Measurements from ENCODE around the gene EIF4G3.
"Not testable (repeated sequence)": the region's sequence is repeated elsewhere in the genome, so short reads cannot be mapped to it uniquely, and the experiment has no call there.

EIF4G3 gene

DNA sequence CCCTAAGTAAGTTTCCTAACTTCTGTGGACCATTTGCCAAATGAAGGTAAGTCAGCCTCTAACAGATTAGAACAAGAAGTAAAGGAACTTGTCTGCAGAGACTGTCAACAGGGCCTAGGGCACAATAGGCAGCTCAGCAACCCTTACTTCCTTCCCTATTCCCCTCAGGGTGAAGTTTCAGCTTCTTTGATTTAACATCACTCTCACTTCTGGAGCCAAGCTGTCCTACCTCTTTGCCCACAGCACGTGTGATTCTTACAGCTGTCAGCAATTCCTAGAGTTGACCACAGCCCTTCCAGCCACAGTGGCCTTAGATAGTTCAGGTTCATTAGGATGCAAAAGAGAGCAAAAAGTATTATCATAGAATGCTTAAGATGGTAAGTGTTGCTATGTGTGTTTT, 7.6 kb upstream of the EIF4G3 start:
- ATAC-seq: no peak
- TF ChIP-seq ZFP30 (CRISPR knock-in tag; IDR thresholded peaks at IDR 0.05): no peak
- no peak for TF ChIP-seq OSR1 (CRISPR knock-in tag; IDR thresholded peaks at IDR 0.05)
- no peak for TF ChIP-seq CSRNP3 (CRISPR knock-in tag; IDR thresholded peaks at IDR 0.05)
- no peak for TF ChIP-seq TOX (CRISPR knock-in tag; IDR thresholded peaks at IDR 0.05; ENCODE audit: borderline replicate concordance)
- TF ChIP-seq ZNF8 (CRISPR knock-in tag; IDR thresholded peaks at IDR 0.05): no peak
- TF ChIP-seq ZC3H10 (CRISPR knock-in tag; IDR thresholded peaks at IDR 0.05): no peak
- TF ChIP-seq BACH2 (CRISPR knock-in tag; IDR thresholded peaks at IDR 0.05; ENCODE audit: borderline replicate concordance): no peak
- TF ChIP-seq, protein P1, sequence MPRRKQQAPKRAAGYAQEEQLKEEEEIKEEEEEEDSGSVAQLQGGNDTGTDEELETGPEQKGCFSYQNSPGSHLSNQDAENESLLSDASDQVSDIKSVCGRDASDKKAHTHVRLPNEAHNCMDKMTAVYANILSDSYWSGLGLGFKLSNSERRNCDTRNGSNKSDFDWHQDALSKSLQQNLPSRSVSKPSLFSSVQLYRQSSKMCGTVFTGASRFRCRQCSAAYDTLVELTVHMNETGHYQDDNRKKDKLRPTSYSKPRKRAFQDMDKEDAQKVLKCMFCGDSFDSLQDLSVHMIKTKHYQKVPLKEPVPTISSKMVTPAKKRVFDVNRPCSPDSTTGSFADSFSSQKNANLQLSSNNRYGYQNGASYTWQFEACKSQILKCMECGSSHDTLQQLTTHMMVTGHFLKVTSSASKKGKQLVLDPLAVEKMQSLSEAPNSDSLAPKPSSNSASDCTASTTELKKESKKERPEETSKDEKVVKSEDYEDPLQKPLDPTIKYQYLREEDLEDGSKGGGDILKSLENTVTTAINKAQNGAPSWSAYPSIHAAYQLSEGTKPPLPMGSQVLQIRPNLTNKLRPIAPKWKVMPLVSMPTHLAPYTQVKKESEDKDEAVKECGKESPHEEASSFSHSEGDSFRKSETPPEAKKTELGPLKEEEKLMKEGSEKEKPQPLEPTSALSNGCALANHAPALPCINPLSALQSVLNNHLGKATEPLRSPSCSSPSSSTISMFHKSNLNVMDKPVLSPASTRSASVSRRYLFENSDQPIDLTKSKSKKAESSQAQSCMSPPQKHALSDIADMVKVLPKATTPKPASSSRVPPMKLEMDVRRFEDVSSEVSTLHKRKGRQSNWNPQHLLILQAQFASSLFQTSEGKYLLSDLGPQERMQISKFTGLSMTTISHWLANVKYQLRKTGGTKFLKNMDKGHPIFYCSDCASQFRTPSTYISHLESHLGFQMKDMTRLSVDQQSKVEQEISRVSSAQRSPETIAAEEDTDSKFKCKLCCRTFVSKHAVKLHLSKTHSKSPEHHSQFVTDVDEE (CRISPR knock-in tag; IDR thresholded peaks at IDR 0.05): no peak
- no peak for TF ChIP-seq ZFP3 (CRISPR knock-in tag; IDR thresholded peaks at IDR 0.05)
- TF ChIP-seq, protein P2, sequence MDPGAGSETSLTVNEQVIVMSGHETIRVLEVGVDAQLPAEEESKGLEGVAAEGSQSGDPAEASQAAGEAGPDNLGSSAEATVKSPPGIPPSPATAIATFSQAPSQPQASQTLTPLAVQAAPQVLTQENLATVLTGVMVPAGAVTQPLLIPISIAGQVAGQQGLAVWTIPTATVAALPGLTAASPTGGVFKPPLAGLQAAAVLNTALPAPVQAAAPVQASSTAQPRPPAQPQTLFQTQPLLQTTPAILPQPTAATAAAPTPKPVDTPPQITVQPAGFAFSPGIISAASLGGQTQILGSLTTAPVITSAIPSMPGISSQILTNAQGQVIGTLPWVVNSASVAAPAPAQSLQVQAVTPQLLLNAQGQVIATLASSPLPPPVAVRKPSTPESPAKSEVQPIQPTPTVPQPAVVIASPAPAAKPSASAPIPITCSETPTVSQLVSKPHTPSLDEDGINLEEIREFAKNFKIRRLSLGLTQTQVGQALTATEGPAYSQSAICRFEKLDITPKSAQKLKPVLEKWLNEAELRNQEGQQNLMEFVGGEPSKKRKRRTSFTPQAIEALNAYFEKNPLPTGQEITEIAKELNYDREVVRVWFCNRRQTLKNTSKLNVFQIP (CRISPR knock-in tag; IDR thresholded peaks at IDR 0.05; ENCODE audit: borderline replicate concordance, low read depth): no peak
- TF ChIP-seq PPARA (CRISPR knock-in tag; IDR thresholded peaks at IDR 0.05; ENCODE audit: borderline replicate concordance): no peak
- TF ChIP-seq, protein P3, sequence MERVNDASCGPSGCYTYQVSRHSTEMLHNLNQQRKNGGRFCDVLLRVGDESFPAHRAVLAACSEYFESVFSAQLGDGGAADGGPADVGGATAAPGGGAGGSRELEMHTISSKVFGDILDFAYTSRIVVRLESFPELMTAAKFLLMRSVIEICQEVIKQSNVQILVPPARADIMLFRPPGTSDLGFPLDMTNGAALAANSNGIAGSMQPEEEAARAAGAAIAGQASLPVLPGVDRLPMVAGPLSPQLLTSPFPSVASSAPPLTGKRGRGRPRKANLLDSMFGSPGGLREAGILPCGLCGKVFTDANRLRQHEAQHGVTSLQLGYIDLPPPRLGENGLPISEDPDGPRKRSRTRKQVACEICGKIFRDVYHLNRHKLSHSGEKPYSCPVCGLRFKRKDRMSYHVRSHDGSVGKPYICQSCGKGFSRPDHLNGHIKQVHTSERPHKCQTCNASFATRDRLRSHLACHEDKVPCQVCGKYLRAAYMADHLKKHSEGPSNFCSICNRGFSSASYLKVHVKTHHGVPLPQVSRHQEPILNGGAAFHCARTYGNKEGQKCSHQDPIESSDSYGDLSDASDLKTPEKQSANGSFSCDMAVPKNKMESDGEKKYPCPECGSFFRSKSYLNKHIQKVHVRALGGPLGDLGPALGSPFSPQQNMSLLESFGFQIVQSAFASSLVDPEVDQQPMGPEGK (CRISPR knock-in tag; IDR thresholded peaks at IDR 0.05; ENCODE audit: borderline replicate concordance): no peak
- TF ChIP-seq SNAI2 (CRISPR knock-in tag; IDR thresholded peaks at IDR 0.05): no peak
- TF ChIP-seq TCF4 (CRISPR knock-in tag; IDR thresholded peaks at IDR 0.05; ENCODE audit: borderline replicate concordance): no peak

DNA sequence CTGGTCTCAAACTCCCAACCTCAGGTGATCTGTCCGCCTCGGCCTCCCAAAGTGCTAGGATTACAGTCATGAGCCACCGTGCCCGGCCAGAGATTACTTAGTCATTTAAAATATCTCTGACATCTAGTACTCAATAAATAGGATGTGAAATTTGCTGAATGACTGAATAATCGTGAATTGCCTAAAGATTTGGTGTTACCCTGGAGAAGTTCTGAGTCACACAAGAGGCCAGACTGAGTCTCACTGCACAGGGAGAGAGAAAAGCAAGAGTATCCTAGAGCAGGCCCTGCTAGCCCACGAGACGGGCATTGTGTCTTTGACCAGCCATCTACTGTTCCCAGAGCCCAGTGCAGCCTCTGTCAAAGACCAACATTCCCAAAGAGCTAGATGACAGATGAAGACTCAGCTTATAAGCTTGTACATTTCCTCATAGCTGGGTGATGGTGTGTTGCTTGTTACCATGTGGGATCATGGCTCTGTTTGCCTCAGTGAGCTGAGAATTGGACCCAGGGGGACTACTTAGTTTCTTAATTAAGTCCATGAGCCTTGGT, 5.6 kb upstream of the EIF4G3 start:
- no peak for TF ChIP-seq ARNTL (CRISPR knock-in tag; IDR thresholded peaks at IDR 0.05; ENCODE audit: borderline replicate concordance, low read depth)
- no peak for TF ChIP-seq GLIS3 (CRISPR knock-in tag; IDR thresholded peaks at IDR 0.05)
- TF ChIP-seq, protein P2 (CRISPR knock-in tag; IDR thresholded peaks at IDR 0.05; ENCODE audit: borderline replicate concordance, low read depth): no peak
- TF ChIP-seq, protein P3 (CRISPR knock-in tag; IDR thresholded peaks at IDR 0.05; ENCODE audit: borderline replicate concordance): no peak
- no peak for ATAC-seq

DNA sequence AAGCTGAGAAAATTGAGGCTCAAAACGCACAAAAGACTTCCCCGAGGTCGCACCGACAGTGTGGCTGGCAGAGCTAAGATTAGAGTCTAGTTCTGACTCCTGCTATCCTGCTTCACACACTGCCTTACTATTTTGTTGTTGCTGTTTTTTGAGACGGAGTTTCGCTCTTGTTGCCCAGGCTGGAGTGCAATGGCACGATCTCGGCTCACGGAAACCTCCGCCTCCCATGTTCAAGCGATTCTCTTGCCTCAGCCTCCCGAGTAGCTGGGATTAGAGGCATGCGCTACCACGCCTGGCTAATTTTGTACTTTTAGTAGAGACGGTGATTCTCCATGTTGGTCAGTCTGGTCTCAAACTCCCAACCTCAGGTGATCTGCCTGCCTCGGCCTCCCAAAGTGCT, 1.6 kb upstream of the EIF4G3 start:
- ATAC-seq: not testable (repeated sequence)
